BJ (cell line): Measurements from ENCODE around the gene BCOR. TPM values are rescaled to one million over a fixed set of nuclear protein-coding genes. Genes with fewer than 3 reads are reported as not detected.

Source experiments
- CTCF ChIA-PET: fragments of 350-600 bp; formaldehyde crosslinking; extraction: SDS; loops from one replicate; lab custom pipeline; 2021; ENCODE audit warnings: antibody characterized with exemption, inconsistent platforms; lab: Yijun Ruan, JAX
- POLR2A ChIA-PET: fragments of 300-600 bp; sonication (Branson Sonifier 250); formaldehyde crosslinking; extraction: SDS; loops from one replicate; lab custom pipeline; 2021; ENCODE audit warnings: antibody characterized with exemption; lab: Charles Lee
- DNase-seq: peaks from one replicate; pipeline ENCODE4 v3.0.0-alpha.2; 2011; ENCODE audit warnings: low read depth
- H3K27me3 ChIP-seq: 2 replicates; pipeline ENCODE4 v1.6.0; 2011; ENCODE audit warnings: low read length; ENCODE audit not compliant: control insufficient read depth, insufficient read depth
- H3K36me3 ChIP-seq: 2 replicates; pipeline ENCODE4 v1.5.1; 2011; ENCODE audit warnings: low read length; ENCODE audit not compliant: control insufficient read depth, insufficient read depth
- H3K4me3 ChIP-seq: 2 replicates; pipeline ENCODE4 v1.5.1; 2011; ENCODE audit warnings: low read depth, mild to moderate bottlenecking, control low read depth, low read length
- polyA plus RNA-seq: library from polyadenylated mRNA; depleted of rRNA; stranded (reverse); fragments of >200 nt; gene quantifications from 2 replicates; pipeline ENCODE4 v1.2.3, GENCODE V29; 2011
- TF ChIP-seq, protein P1 (sequence below): IDR thresholded peaks from 2 replicates; pipeline ENCODE4 v1.5.1; 2011; ENCODE audit warnings: low read depth, mild to moderate bottlenecking, control low read depth, inconsistent platforms, low read length, moderate library complexity; ENCODE audit not compliant: insufficient read depth

The BCOR gene
- polyA plus RNA-seq, 1 experiment = 5.6 TPM

DNA sequence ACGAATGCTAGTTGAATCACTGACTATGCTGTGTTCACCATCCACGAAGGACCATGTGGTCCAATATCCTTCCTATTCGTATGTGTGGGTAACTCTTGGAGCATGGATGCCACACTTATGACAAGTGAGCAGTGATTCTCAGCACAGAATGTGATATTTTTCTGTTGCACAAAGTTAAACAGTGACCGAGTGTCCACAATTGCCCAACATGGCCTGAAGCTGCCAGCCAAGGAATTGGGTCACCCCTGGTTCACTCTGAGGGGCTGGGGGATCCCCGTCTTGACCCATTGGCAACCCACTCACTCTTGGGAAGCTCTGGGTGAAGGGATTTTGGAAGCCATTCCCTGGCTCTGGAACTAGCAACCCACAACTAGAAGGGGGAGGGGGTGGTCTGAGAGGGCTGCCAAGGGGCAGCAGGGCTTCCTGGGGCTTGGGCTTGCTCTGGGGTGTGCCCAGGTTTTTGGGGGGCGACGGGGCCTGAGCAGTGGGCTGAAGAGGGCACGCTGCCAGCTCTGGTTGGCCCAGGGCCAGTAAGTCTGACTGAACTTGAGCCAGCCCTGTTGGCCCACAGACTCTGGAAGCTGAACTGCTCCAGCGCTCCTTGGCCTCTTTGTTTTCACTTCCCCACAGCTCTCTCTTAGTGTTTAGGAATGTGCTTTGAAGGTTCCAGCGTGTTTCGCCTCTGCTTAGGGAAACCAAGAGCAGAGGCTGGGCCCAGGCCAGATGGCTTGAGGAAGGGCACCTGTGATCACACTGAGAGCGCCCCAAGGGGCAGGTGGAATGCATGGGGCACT lies 43.1 kb upstream of the BCOR start:
- ChIA-PET POLR2A (no interaction called here), CTCF (interaction anchor here (0.6 kb wide), 1 partner anchor 403 kb away, joined by 3 read pairs; no protein-coding TSS in a partner anchor)
- Histone ChIP-seq H3K27me3 (no peaks in the 10 kb centered on the region), H3K36me3 (no peaks in the 10 kb centered on the region), H3K4me3 (no peak overlapping the region)
- no peak for DNase-seq
- TF ChIP-seq, protein P1, sequence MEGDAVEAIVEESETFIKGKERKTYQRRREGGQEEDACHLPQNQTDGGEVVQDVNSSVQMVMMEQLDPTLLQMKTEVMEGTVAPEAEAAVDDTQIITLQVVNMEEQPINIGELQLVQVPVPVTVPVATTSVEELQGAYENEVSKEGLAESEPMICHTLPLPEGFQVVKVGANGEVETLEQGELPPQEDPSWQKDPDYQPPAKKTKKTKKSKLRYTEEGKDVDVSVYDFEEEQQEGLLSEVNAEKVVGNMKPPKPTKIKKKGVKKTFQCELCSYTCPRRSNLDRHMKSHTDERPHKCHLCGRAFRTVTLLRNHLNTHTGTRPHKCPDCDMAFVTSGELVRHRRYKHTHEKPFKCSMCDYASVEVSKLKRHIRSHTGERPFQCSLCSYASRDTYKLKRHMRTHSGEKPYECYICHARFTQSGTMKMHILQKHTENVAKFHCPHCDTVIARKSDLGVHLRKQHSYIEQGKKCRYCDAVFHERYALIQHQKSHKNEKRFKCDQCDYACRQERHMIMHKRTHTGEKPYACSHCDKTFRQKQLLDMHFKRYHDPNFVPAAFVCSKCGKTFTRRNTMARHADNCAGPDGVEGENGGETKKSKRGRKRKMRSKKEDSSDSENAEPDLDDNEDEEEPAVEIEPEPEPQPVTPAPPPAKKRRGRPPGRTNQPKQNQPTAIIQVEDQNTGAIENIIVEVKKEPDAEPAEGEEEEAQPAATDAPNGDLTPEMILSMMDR = no peak

DNA sequence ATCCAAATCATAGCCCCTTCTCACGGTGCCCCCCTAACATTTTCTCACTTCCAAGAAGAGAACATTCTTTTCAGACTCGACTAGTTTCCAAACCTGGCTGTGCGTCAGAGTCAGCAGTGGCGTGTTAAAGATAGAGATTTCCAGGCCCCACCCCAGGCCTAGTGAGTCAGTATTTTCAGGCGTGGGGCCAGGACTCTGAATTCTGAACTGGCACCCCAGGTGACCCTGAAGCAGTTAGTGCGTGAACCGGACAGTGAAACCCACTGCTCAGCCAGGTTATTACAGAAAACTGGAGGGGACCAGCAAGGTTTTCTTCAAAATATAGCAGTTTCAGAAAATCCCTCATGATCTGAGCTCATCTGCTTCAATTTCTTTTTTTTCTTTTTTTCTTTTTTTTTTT lies 35.0 kb upstream of the BCOR start:
- TF ChIP-seq, protein P1 = no peak
- H3K36me3 ChIP-seq = no peaks in the 10 kb centered on the region
- ChIA-PET CTCF (no interaction called here), POLR2A (no interaction called here)
- H3K4me3 ChIP-seq = no peak overlapping the region
- no peak for DNase-seq
- no peaks in the 10 kb centered on the region for H3K27me3 ChIP-seq

DNA sequence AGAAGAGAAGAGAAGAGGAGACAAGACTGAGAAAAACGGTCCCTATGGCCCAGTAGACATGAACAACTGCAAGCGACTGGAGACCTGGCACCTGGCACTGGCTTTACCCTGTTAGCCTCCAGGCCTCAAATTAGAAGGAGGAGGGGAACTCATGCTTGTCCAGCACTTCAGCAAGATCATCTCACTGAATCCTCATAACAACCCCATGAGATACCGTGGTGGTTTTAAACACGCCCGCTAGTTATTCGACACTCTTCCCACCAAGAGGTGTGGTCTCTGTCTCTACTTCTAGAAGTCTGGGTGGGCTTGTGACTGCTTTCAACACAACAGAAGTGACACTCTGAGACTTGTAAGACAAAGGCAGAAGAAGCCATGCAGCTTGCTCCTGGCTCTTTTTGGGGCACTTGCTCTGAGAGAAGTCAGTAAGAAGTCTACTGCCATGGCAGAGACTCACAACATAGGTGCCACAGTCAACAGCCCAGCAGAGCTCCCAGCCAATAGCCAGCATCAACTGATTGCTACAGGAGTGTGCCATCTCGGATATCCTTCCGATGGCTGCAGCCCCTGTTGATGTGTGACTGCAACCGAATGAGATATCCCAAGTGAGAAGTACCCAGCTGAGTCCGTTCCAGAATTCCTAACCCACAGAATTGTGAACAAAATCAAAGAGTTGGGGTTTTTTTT lies 34.0 kb upstream of the BCOR start:
- ChIA-PET POLR2A (no interaction called here), CTCF (no interaction called here)
- Histone ChIP-seq H3K36me3 (no peaks in the 10 kb centered on the region), H3K27me3 (no peaks in the 10 kb centered on the region), H3K4me3 (no peak overlapping the region)
- no peak for DNase-seq
- TF ChIP-seq, protein P1 = no peak

DNA sequence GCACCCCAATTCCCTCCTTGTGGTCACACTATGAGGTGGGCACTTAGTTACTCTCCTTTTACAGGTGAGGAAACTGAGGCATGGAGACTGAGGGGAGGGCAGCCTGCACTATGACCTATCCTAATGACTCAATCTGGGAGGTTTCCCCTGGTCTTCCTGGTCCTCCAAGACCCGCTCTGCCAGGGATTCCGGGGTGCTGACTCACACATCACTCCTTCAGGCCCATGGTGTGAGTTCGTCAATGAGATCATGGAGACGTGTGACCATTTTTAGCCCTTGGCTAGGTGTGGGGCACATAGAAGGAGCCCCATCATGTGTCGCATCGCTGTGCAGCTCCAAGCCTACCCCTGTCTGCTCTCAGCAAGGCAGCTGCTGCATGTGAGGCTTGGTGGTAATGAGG lies 32.4 kb upstream of the BCOR start:
- no peak overlapping the region for H3K4me3 ChIP-seq
- no peaks in the 10 kb centered on the region for H3K36me3 ChIP-seq
- ChIA-PET POLR2A (no interaction called here), CTCF (no interaction called here)
- TF ChIP-seq, protein P1 = no peak
- H3K27me3 ChIP-seq = no peaks in the 10 kb centered on the region
- DNase-seq = no peak

DNA sequence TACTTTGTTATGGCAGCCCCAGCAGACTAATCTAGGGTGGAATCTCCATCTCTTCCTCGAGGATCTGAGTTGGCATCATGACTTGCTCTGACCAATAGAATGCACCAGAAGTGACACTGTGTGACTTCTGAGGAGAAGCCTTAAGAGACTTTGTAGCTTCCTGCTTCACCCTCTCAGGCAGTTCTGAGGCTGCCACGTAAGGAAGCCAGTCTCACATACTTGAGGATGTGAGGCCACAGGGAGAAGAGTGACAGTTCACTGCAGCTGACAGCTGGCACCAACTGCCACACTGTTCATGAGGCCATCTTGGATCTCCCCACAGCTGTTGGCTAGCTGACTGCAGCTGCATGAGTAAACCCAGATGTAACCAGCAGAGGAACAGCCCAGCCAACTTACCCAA lies 29.3 kb upstream of the BCOR start:
- TF ChIP-seq, protein P1 = no peak
- no peak for DNase-seq
- POLR2A ChIA-PET = no interaction called here
- no peaks in the 10 kb centered on the region for H3K36me3 ChIP-seq
- H3K4me3 ChIP-seq = no peak overlapping the region
- H3K27me3 ChIP-seq = no peaks in the 10 kb centered on the region
- CTCF ChIA-PET = interaction anchor here (0.5 kb wide), 1 partner anchor 16 kb away, joined by 3 read pairs; no protein-coding TSS in a partner anchor
